Measurements from ENCODE around the gene DIP2A. TPM values are rescaled to one million over a fixed set of nuclear protein-coding genes. Genes with fewer than 3 reads are reported as not detected.
"Not testable (repeated sequence)": the region's sequence is repeated elsewhere in the genome, so short reads cannot be mapped to it uniquely, and the experiment has no call there.

DIP2A gene
- polyA plus RNA-seq, 1 donor from 2014 or later = 45.0 TPM

DNA sequence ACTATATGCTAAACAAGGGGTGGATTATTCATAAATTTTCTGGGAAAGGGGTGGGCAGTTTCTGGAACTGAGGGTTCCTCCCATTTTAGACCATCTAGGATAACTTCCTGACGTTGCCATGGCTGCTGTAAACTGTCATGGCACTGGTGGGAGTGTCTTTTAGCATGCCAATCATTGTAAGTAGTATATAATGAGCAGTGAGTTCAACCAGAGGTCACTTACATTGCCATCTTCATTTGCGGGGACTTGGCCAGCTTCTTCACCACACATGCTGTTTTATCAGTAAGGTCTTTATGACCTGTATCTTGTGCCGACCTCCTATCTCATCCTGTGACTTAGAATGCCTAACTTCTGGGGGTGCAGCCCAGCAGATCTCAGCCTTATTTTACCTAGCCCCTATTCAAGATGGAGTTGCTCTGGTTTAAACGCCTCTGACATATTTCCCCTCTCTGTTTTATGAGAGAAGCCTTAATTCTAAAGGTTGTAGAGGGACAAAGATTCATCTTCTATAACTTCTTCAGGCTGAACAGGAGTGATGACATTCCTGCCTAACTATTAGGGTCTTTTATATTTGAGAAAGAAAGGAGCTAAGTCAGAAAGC is 60.4 kb downstream of the DIP2A start:
- no peaks in the 10 kb centered on the region for H3F3A ChIP-seq (ENCODE audit: insufficient read depth, low read length, poor library complexity, severe bottlenecking)
- no peak overlapping the region for H3K9ac ChIP-seq (ENCODE audit: low read length)
- no peaks in the 10 kb centered on the region for H3K9me3 ChIP-seq (ENCODE audit: low read length)
- no peaks in the 10 kb centered on the region for H3K9me2 ChIP-seq (ENCODE audit: insufficient read depth, low read length)
- no peaks in the 10 kb centered on the region for H3K36me3 ChIP-seq (ENCODE audit: insufficient read depth, low read length)
- no peaks in the 10 kb centered on the region for H4K20me1 ChIP-seq (ENCODE audit: insufficient read depth)
- TF ChIP-seq EZH2 (IDR thresholded peaks at IDR 0.05; ENCODE audit: borderline replicate concordance, insufficient read depth, low read length, poor library complexity, severe bottlenecking) = no peak
- no peak for TF ChIP-seq MXI1 (conservative IDR thresholded peaks at IDR 0.05; ENCODE audit: poor library complexity, severe bottlenecking)
- TF ChIP-seq EP300 (conservative IDR thresholded peaks at IDR 0.05; ENCODE audit: poor library complexity, severe bottlenecking) = no peak
- TF ChIP-seq RAD21 (conservative IDR thresholded peaks at IDR 0.05) = no peak
- TF ChIP-seq TAF1 (IDR thresholded peaks at IDR 0.05; ENCODE audit: low read depth) = no peak
- no peak for TF ChIP-seq SMC3 (conservative IDR thresholded peaks at IDR 0.05; ENCODE audit: poor library complexity)
- no peak for TF ChIP-seq CTCF (IDR thresholded peaks at IDR 0.05; ENCODE audit: poor library complexity, severe bottlenecking)
- TF ChIP-seq, protein P1, sequence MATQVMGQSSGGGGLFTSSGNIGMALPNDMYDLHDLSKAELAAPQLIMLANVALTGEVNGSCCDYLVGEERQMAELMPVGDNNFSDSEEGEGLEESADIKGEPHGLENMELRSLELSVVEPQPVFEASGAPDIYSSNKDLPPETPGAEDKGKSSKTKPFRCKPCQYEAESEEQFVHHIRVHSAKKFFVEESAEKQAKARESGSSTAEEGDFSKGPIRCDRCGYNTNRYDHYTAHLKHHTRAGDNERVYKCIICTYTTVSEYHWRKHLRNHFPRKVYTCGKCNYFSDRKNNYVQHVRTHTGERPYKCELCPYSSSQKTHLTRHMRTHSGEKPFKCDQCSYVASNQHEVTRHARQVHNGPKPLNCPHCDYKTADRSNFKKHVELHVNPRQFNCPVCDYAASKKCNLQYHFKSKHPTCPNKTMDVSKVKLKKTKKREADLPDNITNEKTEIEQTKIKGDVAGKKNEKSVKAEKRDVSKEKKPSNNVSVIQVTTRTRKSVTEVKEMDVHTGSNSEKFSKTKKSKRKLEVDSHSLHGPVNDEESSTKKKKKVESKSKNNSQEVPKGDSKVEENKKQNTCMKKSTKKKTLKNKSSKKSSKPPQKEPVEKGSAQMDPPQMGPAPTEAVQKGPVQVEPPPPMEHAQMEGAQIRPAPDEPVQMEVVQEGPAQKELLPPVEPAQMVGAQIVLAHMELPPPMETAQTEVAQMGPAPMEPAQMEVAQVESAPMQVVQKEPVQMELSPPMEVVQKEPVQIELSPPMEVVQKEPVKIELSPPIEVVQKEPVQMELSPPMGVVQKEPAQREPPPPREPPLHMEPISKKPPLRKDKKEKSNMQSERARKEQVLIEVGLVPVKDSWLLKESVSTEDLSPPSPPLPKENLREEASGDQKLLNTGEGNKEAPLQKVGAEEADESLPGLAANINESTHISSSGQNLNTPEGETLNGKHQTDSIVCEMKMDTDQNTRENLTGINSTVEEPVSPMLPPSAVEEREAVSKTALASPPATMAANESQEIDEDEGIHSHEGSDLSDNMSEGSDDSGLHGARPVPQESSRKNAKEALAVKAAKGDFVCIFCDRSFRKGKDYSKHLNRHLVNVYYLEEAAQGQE (IDR thresholded peaks at IDR 0.05; ENCODE audit: borderline replicate concordance) = no peak
- no peak for TF ChIP-seq POLR2AphosphoS5 (IDR thresholded peaks at IDR 0.05)
- no peak overlapping the region for H3K4me3 ChIP-seq (ENCODE audit: low read length)
- no peaks in the 10 kb centered on the region for H3K27me3 ChIP-seq (ENCODE audit: insufficient read depth, low read depth, low read length)
- H2AFZ ChIP-seq (ENCODE audit: low read depth, low read length) = no peak overlapping the region
- H3K4me2 ChIP-seq (ENCODE audit: low read length) = no peak overlapping the region
- no peaks in the 10 kb centered on the region for H3K79me2 ChIP-seq (replicated peaks; ENCODE audit: insufficient read depth, low read length)
- H3K27ac ChIP-seq (ENCODE audit: low read length) = no peak overlapping the region

GRCh38 chr21:46527393-46527792 is 68.7 kb downstream of the DIP2A start:
- not testable (repeated sequence) for H4K20me1 ChIP-seq (ENCODE audit: insufficient read depth); H3K9me3 ChIP-seq (ENCODE audit: low read length); H3K9ac ChIP-seq (ENCODE audit: low read length); H3K36me3 ChIP-seq (ENCODE audit: insufficient read depth, low read length); H2AFZ ChIP-seq (ENCODE audit: low read depth, low read length); H3K4me2 ChIP-seq (ENCODE audit: low read length); H3K4me3 ChIP-seq (ENCODE audit: low read length); H3K9me2 ChIP-seq (ENCODE audit: insufficient read depth, low read length); H3K79me2 ChIP-seq (replicated peaks; ENCODE audit: insufficient read depth, low read length); H3K27me3 ChIP-seq (ENCODE audit: insufficient read depth, low read depth, low read length); H3K27ac ChIP-seq (ENCODE audit: low read length); H3F3A ChIP-seq (ENCODE audit: insufficient read depth, low read length, poor library complexity, severe bottlenecking)

GRCh38 chr21:46527801-46528200 is 69.1 kb downstream of the DIP2A start:
- Histone ChIP-seq H2AFZ (ENCODE audit: low read depth, low read length) (no peak overlapping the region), H3K27ac (ENCODE audit: low read length) (no peak overlapping the region), H3K9ac (ENCODE audit: low read length) (no peak overlapping the region), H3K36me3 (ENCODE audit: insufficient read depth, low read length) (no peaks in the 10 kb centered on the region), H4K20me1 (ENCODE audit: insufficient read depth) (no peaks in the 10 kb centered on the region), H3K27me3 (ENCODE audit: insufficient read depth, low read depth, low read length) (no peaks in the 10 kb centered on the region), H3K9me3 (ENCODE audit: low read length) (no peaks in the 10 kb centered on the region), H3K9me2 (ENCODE audit: insufficient read depth, low read length) (no peaks in the 10 kb centered on the region), H3F3A (ENCODE audit: insufficient read depth, low read length, poor library complexity, severe bottlenecking) (no peaks in the 10 kb centered on the region), H3K79me2 (replicated peaks; ENCODE audit: insufficient read depth, low read length) (no peaks in the 10 kb centered on the region), H3K4me3 (ENCODE audit: low read length) (no peak overlapping the region), H3K4me2 (ENCODE audit: low read length) (no peak overlapping the region)
- TF ChIP-seq EP300 (conservative IDR thresholded peaks at IDR 0.05; ENCODE audit: poor library complexity, severe bottlenecking) (no peak), MXI1 (conservative IDR thresholded peaks at IDR 0.05; ENCODE audit: poor library complexity, severe bottlenecking) (no peak), TAF1 (IDR thresholded peaks at IDR 0.05; ENCODE audit: low read depth) (no peak), EZH2 (IDR thresholded peaks at IDR 0.05; ENCODE audit: borderline replicate concordance, insufficient read depth, low read length, poor library complexity, severe bottlenecking) (no peak), SMC3 (conservative IDR thresholded peaks at IDR 0.05; ENCODE audit: poor library complexity) (no peak), POLR2AphosphoS5 (IDR thresholded peaks at IDR 0.05) (no peak)
- TF ChIP-seq, protein P1 (IDR thresholded peaks at IDR 0.05; ENCODE audit: borderline replicate concordance) = no peak
